Stimulated activated CD8-positive, alpha-beta memory T cell treated with anti-CD3 and anti-CD28 coated beads, Interleukin-15, amount 100 ng/mL, for 24 hours (primary cell): ENCODE measurements around the gene GPR137.

ENCODE experiments used
- DNase-seq: peaks from one replicate; pipeline ENCODE4 v3.0.0-alpha.2; 2020; ENCODE audit warnings: low read depth

The GPR137 gene

GRCh38 chr11:64286801-64287159, 1.1 kb downstream of the GPR137 start:
- no peak for DNase-seq

GRCh38 chr11:64287676-64288352, 2.2 kb downstream of the GPR137 start:
- DNase-seq = no peak

GRCh38 chr11:64288353-64288750, 2.7 kb downstream of the GPR137 start:
- DNase-seq = no peak

- no peak for DNase-seq
Measured at GRCh38 chr11:64289002-64289564, 3.4 kb downstream of the GPR137 start.

GRCh38 chr11:64290352-64291261, 5.0 kb downstream of the GPR137 start:
- DNase-seq = no peak

- DNase-seq = no peak
Measured at GRCh38 chr11:64291262-64291751, 5.7 kb downstream of the GPR137 start, which contains the start of gene KCNK4. Gene KCNK4 (plus strand): TSS chr11:64291302. CDS start chr11:64293019, 1,717 bp downstream.

- DNase-seq = no peak
Measured at GRCh38 chr11:64291752-64292459, 6.3 kb downstream of the GPR137 start.

- DNase-seq = no peak
Measured at GRCh38 chr11:64292460-64293254, 7.0 kb downstream of the GPR137 start.

- DNase-seq = no peak
Measured at GRCh38 chr11:64294774-64295173, 9.1 kb downstream of the GPR137 start.

- DNase-seq = no peak
Measured at GRCh38 chr11:64295760-64296159, 10.1 kb downstream of the GPR137 start.

- DNase-seq = no peak
Measured at GRCh38 chr11:64296236-64296635, 10.6 kb downstream of the GPR137 start.

GRCh38 chr11:64296830-64297698, 11.4 kb downstream of the GPR137 start:
- DNase-seq = no peak

GRCh38 chr11:64297699-64298358, 12.2 kb downstream of the GPR137 start:
- no peak for DNase-seq

- no peak for DNase-seq
Measured at GRCh38 chr11:64298966-64299846, 13.6 kb downstream of the GPR137 start.

- no peak for DNase-seq
Measured at GRCh38 chr11:64299847-64300648, 14.4 kb downstream of the GPR137 start, which contains the start of gene CATSPERZ. Gene CATSPERZ (plus strand): TSS chr11:64300358. CDS start chr11:64300411, 53 bp downstream.

GRCh38 chr11:64303109-64304031, 17.7 kb downstream of the GPR137 start:
- DNase-seq = no peak

- no peak for DNase-seq
Measured at GRCh38 chr11:64304032-64304315, 18.3 kb downstream of the GPR137 start.
